Epithelial cell of proximal tubule (primary cell): Measurements from ENCODE around the gene NAV2. TPM values are rescaled to one million over a fixed set of nuclear protein-coding genes. Genes with fewer than 3 reads are reported as not detected.

Experiments
- DNase-seq: peaks from one replicate; pipeline ENCODE4 v3.0.0-alpha.2; 2011; ENCODE audit warnings: low read depth
- H3K4me3 ChIP-seq: 2 replicates; pipeline ENCODE4 v1.5.1; 2011; ENCODE audit warnings: low read depth, mild to moderate bottlenecking, low read length
- total RNA-seq: library from RNA; depleted of rRNA; stranded (reverse); fragments of >200 nt; gene quantifications from 2 replicates; pipeline ENCODE4 v1.2.3, GENCODE V29; 2015
- TF ChIP-seq, protein P1 (sequence below): conservative IDR thresholded peaks from 2 replicates; pipeline ENCODE4 v1.5.1; 2012; ENCODE audit warnings: low read depth, mild to moderate bottlenecking, low read length

Gene NAV2
- total RNA-seq, 1 donor from 2014 or later = 19.0 TPM

DNA sequence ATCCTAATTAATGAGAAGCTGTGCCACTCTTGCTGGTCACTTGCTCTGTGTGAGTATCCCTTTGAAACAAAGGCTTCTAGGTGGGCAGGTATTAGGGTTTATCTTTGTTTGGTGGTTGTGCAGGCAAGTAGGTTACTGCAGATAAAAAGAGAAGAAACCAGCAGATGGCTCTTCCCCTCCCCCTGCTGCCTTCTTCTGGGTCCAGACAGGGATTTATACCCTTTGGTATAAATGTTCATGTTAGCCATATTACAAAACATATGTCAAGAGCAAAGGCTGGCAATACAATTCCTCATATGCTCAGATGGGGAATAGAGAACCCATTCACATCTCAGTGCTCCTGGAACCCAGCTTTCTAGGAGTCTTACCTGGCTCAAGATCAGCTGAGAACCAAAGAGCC is 109.9 kb downstream of the NAV2 start:
- no peak for DNase-seq
- TF ChIP-seq, protein P1, sequence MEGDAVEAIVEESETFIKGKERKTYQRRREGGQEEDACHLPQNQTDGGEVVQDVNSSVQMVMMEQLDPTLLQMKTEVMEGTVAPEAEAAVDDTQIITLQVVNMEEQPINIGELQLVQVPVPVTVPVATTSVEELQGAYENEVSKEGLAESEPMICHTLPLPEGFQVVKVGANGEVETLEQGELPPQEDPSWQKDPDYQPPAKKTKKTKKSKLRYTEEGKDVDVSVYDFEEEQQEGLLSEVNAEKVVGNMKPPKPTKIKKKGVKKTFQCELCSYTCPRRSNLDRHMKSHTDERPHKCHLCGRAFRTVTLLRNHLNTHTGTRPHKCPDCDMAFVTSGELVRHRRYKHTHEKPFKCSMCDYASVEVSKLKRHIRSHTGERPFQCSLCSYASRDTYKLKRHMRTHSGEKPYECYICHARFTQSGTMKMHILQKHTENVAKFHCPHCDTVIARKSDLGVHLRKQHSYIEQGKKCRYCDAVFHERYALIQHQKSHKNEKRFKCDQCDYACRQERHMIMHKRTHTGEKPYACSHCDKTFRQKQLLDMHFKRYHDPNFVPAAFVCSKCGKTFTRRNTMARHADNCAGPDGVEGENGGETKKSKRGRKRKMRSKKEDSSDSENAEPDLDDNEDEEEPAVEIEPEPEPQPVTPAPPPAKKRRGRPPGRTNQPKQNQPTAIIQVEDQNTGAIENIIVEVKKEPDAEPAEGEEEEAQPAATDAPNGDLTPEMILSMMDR = no peak
- no peak overlapping the region for H3K4me3 ChIP-seq

DNA sequence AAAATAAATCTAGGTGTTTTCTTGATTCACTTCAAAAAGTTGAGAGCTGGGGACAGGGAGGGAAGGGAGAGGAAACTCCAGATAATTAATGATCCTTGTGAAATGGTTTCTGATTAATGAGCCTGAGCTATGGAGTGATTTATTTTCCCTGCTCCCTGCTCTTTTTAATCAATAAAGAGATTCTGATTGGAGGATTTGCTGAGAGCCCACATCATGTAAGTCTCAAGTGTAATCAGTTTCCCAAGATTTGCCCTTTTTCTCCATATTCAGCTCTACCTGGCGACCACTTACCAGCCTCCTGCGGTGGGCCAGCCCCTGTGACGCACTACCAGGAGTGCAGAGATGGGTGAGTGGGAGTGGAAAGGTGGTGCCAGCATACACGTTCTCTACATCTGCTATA is 114.0 kb downstream of the NAV2 start:
- no peak for DNase-seq
- H3K4me3 ChIP-seq = no peak overlapping the region
- TF ChIP-seq, protein P1 = no peak

DNA sequence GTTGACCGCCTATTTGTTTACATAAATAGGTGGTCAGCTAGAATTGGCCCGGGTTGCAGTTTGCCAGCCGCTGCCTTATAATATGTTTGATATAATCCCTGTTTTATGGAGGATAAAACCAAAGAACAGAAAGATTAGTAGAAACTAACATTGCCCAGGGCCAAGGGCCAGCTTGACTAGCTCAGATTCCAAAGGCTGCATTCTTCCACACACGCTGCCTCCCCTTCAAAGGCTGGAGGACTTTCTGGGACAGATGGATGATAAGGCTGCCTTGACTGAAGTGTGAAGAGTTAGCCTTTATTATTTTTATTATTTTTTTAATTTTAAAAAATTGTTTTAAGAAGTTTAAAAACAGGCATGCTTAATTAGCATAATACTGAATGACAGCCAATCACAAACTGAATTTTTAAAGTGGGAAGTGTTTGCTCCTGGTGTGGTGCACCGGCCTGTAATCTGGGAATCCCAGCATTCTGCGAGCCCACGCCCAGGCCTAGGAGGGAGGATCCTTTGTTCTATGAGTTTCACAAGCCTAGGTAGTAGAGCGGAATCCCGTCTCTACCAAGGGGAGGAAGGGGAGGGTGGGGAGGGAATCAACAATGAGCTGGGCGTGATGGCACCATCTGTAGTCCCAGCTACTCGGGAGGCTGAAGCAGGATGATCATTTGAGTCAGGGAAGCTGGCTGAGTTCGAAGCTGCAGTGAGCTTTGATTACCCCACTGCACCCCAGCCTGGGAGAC is 114.9 kb downstream of the NAV2 start:
- H3K4me3 ChIP-seq = no peak overlapping the region
- no peak for DNase-seq
- TF ChIP-seq, protein P1 = no peak

DNA sequence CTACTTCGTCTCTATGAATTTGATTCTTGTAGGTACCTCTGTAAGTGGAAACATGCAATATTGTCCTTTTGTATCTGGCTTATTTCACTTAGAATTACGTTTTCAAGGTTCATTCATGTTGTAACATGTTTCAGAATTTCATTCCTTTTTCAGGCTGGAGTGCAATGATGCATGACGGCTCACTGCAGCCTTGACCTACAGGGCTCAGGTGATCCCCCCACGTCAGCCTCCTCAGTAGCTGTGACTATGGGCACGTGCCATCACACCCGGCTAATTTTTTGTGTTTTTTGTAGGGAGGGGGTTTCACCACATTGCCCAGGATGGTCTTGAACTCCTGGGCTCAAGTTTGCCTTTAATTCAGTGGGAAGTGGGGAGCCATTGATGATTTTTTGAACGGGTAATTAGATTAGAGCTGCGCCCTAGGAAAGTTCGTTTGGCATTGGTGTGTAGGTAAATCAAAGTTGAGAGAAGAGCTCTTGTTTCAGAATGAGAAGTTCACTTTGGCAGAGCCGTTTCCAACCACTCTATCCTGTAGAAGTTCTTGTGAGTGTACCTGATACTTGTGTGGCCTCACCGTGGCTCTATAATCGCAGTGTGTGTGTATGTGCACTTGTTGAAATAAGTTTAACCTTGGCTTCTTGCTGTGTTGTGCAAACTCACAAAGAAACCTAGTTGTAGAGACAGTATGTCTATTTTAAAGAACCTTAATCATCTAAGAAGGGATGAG is 115.9 kb downstream of the NAV2 start:
- no peak for DNase-seq
- no peak overlapping the region for H3K4me3 ChIP-seq
- TF ChIP-seq, protein P1 = no peak

DNA sequence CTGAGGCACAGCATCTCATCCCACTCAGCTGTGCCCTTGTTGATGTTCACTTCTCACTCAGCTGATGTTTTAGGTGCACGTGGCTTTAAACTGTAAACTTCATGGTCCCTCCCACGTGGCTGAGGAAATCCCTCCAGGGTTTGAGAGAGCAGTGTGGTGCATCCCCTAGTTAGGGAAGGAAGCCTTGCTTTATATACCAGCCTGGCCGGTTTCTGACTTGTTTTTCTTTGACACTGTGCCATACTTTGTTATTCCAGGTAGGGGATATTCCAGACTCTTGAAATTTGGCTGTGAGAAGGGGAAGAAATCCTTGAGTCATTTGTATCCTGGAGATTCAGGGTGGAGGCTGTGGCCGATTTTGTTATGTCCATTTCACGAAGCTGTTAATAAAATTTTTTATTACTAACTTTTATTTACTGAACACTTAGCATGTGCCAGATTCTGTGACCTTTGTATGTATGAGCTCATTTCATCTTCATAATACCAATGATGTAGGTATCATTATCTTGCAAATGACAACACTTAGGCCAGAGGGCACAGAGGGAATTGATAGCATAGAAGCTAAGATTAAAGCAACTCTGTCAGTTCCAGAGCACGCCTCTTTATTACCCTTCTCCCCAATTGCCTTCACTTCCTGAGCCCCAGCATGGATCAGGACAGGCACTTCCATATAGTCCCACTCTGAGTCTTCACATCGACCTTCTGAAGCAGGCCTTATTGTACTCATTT is 116.6 kb downstream of the NAV2 start:
- no peak for DNase-seq

DNA sequence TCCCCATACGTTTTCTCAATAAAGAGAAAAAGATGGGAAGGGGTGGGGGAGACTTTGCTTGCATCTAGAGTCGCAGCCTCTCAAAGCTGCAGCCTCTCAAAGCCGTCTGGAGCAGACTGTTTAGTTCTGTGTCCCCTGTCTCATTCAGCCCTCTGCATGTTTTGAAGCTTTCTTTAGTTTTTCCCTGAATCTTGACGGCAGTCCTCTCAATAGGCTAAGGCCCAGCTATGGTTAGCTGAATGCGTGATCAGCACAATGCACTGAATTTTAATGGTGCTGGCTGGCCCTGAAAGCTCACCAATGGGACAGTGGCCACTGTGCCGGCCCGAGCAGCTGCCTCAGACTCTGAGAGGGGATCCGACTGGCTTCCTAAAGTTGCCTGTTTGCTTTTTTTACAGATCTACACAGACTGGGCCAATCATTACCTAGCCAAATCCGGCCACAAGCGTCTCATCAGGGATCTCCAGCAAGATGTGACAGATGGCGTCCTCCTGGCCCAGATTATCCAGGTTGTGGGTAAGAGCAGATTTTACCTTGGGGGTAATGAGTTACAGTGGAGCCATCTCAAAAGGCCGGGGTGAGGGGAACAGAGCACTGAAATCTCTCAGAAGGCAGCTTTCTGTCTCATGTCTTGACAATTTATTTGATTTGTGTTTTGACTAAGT is 119.6 kb downstream of the NAV2 start:
- DNase-seq = no peak
- TF ChIP-seq, protein P1 = no peak
- no peak overlapping the region for H3K4me3 ChIP-seq

More for the DNA sequence above, 116.6 kb downstream of the NAV2 start:
- no peak overlapping the region for H3K4me3 ChIP-seq
- TF ChIP-seq, protein P1 = no peak
